ENCODE results near the gene MAGI1. TPM values are rescaled to one million over a fixed set of nuclear protein-coding genes. Genes with fewer than 3 reads are reported as not detected.

Gene MAGI1
- total RNA-seq, 3 donors from 2014 or later, result 22.1 to 94.4 (median 70.5) TPM

DNA sequence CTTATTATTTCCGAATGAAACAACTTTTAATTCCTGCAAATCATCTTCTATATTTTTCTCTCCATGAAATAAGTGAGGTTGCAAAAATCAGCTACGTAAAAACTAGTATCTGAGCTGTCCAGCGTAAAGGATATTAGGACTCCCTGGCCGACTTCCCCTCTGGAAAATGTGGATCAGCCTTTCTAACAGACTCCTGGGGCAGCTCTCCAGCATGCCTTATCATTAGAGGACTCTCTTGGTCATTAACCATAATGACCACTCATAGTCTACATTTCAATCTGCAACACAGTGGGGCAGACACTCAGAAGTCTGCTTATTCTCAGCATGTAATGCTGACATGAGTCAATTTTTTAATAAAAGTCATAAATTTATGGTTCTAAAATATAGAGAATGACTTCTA, 130.1 kb downstream of the MAGI1 start:
- TF ChIP-seq POLR2AphosphoS5 (IDR thresholded peaks at IDR 0.05), result no peak
- TF ChIP-seq, protein P1, sequence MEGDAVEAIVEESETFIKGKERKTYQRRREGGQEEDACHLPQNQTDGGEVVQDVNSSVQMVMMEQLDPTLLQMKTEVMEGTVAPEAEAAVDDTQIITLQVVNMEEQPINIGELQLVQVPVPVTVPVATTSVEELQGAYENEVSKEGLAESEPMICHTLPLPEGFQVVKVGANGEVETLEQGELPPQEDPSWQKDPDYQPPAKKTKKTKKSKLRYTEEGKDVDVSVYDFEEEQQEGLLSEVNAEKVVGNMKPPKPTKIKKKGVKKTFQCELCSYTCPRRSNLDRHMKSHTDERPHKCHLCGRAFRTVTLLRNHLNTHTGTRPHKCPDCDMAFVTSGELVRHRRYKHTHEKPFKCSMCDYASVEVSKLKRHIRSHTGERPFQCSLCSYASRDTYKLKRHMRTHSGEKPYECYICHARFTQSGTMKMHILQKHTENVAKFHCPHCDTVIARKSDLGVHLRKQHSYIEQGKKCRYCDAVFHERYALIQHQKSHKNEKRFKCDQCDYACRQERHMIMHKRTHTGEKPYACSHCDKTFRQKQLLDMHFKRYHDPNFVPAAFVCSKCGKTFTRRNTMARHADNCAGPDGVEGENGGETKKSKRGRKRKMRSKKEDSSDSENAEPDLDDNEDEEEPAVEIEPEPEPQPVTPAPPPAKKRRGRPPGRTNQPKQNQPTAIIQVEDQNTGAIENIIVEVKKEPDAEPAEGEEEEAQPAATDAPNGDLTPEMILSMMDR (IDR thresholded peaks at IDR 0.05), result no peak
- no peak for TF ChIP-seq POLR2A (IDR thresholded peaks at IDR 0.05)
- Histone ChIP-seq H3K36me3 (no peaks in the 10 kb centered on the region), H3K4me3 (no peak overlapping the region), H3K9me3 (no peaks in the 10 kb centered on the region), H3K27ac (no peak overlapping the region), H3K4me1 (no peaks in the 10 kb centered on the region), H3K27me3 (no peaks in the 10 kb centered on the region)
- no peak for DNase-seq (ENCODE audit: low spot score in 2 of 2)
- intact Hi-C loops (cut with DNase I; ENCODE audit: low total_unique reads), result no loop called here

DNA sequence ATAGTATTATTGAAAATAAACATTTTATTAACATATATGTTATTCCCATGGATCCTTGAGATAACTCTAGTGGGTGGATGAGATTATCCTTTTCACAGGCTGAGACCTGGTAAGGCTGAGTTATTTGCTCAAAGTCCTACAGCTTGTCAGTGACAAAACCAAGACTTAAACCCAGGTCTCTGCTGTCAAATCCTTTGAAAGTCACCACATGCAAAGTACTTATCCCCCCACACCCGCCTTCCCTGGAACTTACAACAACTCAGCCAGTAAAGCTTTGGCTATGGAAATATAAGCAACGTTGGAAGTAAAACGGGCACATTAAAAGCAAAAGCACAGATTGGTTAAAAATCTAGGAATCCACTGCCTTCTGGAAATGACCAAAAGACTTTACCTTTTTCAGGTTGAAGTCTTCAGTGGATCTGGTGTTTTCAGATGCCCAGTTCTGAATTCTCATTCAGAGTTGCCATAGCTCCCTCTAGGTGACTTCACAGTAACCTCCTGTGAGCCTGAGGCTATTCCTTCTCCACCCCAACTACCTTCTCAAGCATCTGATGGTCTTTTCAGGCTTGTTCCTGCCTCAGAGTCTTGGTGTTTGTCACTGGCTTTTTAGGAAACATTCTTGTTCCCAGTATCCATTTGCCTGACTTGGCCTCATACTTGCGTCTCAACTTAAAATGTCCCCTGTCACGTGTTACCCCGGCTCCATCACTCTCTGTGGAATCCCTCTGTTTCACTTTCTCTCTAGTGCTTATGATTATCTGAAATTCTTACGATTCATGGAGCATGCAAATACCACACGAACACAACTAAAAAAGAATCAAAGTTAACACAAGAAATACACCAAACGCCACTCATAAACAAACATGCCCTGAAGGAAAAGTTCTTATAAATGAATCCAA, 131.2 kb downstream of the MAGI1 start:
- intact Hi-C loops (cut with DNase I; ENCODE audit: low total_unique reads), result no loop called here
- TF ChIP-seq POLR2A (IDR thresholded peaks at IDR 0.05) (no peak), POLR2AphosphoS5 (IDR thresholded peaks at IDR 0.05) (no peak)
- TF ChIP-seq, protein P1 (IDR thresholded peaks at IDR 0.05), result no peak
- DNase-seq (ENCODE audit: low spot score in 2 of 2), result no peak

GRCh38 chr3:65905771-65906170, 132.9 kb downstream of the MAGI1 start:
- H3K9me3 ChIP-seq, result no peaks in the 10 kb centered on the region
- no peak overlapping the region for H3K4me3 ChIP-seq
- H3K27me3 ChIP-seq, result no peaks in the 10 kb centered on the region
- DNase-seq (ENCODE audit: low spot score in 2 of 2), result no peak
- no peak overlapping the region for H3K27ac ChIP-seq
- H3K4me1 ChIP-seq, result no peaks in the 10 kb centered on the region
- TF ChIP-seq POLR2A (IDR thresholded peaks at IDR 0.05) (no peak), POLR2AphosphoS5 (IDR thresholded peaks at IDR 0.05) (no peak)
- TF ChIP-seq, protein P1 (IDR thresholded peaks at IDR 0.05), result no peak
- no peaks in the 10 kb centered on the region for H3K36me3 ChIP-seq
- intact Hi-C loops (cut with DNase I; ENCODE audit: low total_unique reads), result no loop called here

More for the DNA sequence above, 131.2 kb downstream of the MAGI1 start:
- no peaks in the 10 kb centered on the region for H3K27me3 ChIP-seq
- no peaks in the 10 kb centered on the region for H3K36me3 ChIP-seq
- no peaks in the 10 kb centered on the region for H3K4me1 ChIP-seq
- no peak overlapping the region for H3K27ac ChIP-seq
- H3K9me3 ChIP-seq, result no peaks in the 10 kb centered on the region
- H3K4me3 ChIP-seq, result no peak overlapping the region

DNA sequence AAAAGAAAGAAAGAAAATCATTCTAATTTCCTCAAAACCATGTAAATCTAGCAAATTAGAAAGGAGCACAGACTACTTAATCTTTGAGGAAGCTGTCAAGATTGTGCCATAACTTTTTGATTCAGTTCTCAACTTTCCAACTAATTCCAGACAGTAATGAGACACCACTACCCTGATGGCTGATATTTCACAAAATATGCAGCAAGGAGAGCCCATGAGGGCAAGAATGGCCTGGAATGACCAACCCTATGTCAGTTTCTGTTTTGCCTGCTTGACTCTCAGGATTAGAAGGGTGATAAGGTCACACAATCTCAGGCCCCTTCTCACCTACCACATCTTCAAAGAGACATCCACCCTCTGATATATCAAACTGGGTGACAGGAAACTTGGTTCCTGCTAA, 134.7 kb downstream of the MAGI1 start:
- no peaks in the 10 kb centered on the region for H3K4me1 ChIP-seq
- no peak overlapping the region for H3K4me3 ChIP-seq
- H3K9me3 ChIP-seq, result no peaks in the 10 kb centered on the region
- H3K27me3 ChIP-seq, result no peaks in the 10 kb centered on the region
- H3K27ac ChIP-seq, result no peak overlapping the region
- intact Hi-C loops (cut with DNase I; ENCODE audit: low total_unique reads), result no loop called here
- no peaks in the 10 kb centered on the region for H3K36me3 ChIP-seq
- no peak for DNase-seq (ENCODE audit: low spot score in 2 of 2)
- TF ChIP-seq POLR2A (IDR thresholded peaks at IDR 0.05), result no peak
- no peak for TF ChIP-seq POLR2AphosphoS5 (IDR thresholded peaks at IDR 0.05)
- TF ChIP-seq, protein P1 (IDR thresholded peaks at IDR 0.05), result no peak

- H3K9me3 ChIP-seq, result no peaks in the 10 kb centered on the region
- H3K27ac ChIP-seq, result peak overlapping the region; percentile 74 to 77
- no peaks in the 10 kb centered on the region for H3K27me3 ChIP-seq
- no peak for TF ChIP-seq POLR2A (IDR thresholded peaks at IDR 0.05)
- TF ChIP-seq, protein P1 (IDR thresholded peaks at IDR 0.05), result no peak
- TF ChIP-seq POLR2AphosphoS5 (IDR thresholded peaks at IDR 0.05), result no peak
- H3K4me1 ChIP-seq, result no peaks in the 10 kb centered on the region
- peak overlapping the region in 2 of 3 donors; percentile 39 to 45 for H3K4me3 ChIP-seq
- intact Hi-C loops (cut with DNase I; ENCODE audit: low total_unique reads), result no loop called here
- DNase-seq (ENCODE audit: low spot score in 2 of 2), result peak; percentile 62 to 80
- H3K36me3 ChIP-seq, result no peaks in the 10 kb centered on the region
These were observed 136.4 kb downstream of the MAGI1 start for GRCh38 chr3:65902304-65902793.

Measured in breast epithelium (tissue), 4 donors.